Loucy (cell line): Measurements from ENCODE around the gene ARVCF.

Experiments used
- H2AFZ ChIP-seq: fragments of 200-600 bp; sonication (generic); 2 replicates; pipeline ENCODE4 v1.6.0; 2016; ENCODE audit warnings: antibody characterized with exemption, mild to moderate bottlenecking, low read length, moderate library complexity
- H3F3A ChIP-seq: fragments of 200-600 bp; 2 replicates; pipeline ENCODE4 v1.6.0; 2016; ENCODE audit warnings: antibody characterized with exemption, low read depth, mild to moderate bottlenecking
- H3K27me3 ChIP-seq: fragments of 200-600 bp; sonication (generic); 2 replicates; pipeline ENCODE4 v1.6.1; 2014; ENCODE audit warnings: low read length, mild to moderate bottlenecking; ENCODE audit not compliant: insufficient read depth, poor library complexity, severe bottlenecking
- H3K36me3 ChIP-seq: fragments of 200-600 bp; sonication (generic); 2 replicates; pipeline ENCODE4 v1.6.1; 2016; ENCODE audit warnings: low read length; ENCODE audit not compliant: insufficient read depth
- H3K4me1 ChIP-seq: fragments of 200-600 bp; sonication (generic); 2 replicates; pipeline ENCODE4 v1.5.1; 2014; ENCODE audit warnings: low read length, mild to moderate bottlenecking; ENCODE audit not compliant: insufficient read depth, poor library complexity, severe bottlenecking
- H3K4me2 ChIP-seq: fragments of 200-600 bp; sonication (generic); 2 replicates; pipeline ENCODE4 v1.6.0; 2014; ENCODE audit warnings: antibody characterized with exemption, low read length, low read depth, mild to moderate bottlenecking; ENCODE audit not compliant: poor library complexity, severe bottlenecking
- H3K4me3 ChIP-seq: fragments of 200-600 bp; sonication (generic); 2 replicates; pipeline ENCODE4 v1.5.1; 2014; ENCODE audit warnings: low read length, mild to moderate bottlenecking, mixed read lengths; ENCODE audit not compliant: poor library complexity, severe bottlenecking
- H3K79me2 ChIP-seq: fragments of 200-600 bp; sonication (generic); 2 replicates; pipeline ENCODE4 v1.6.1; 2014; ENCODE audit warnings: low read length; ENCODE audit not compliant: insufficient read depth
- H3K9ac ChIP-seq: fragments of 200-600 bp; sonication (generic); 2 replicates; pipeline ENCODE4 v1.6.0; 2014; ENCODE audit warnings: mild to moderate bottlenecking, low read depth, low read length, moderate library complexity; ENCODE audit not compliant: poor library complexity, severe bottlenecking
- H3K9me2 ChIP-seq: fragments of 200-600 bp; sonication (generic); replicated peaks from 2 replicates; pipeline ENCODE4 v1.6.1; 2016; ENCODE audit warnings: low read depth, low read length, mixed read lengths
- H3K9me3 ChIP-seq: fragments of 200-600 bp; sonication (generic); 2 replicates; pipeline ENCODE4 v1.6.1; 2014; ENCODE audit warnings: mild to moderate bottlenecking, antibody characterized with exemption, low read length, low read depth; ENCODE audit not compliant: insufficient read depth
- H4K20me1 ChIP-seq: fragments of 200-600 bp; sonication (generic); 2 replicates; pipeline ENCODE4 v1.6.0; 2014; ENCODE audit warnings: antibody characterized with exemption, low read length, mild to moderate bottlenecking; ENCODE audit not compliant: insufficient read depth, poor library complexity, severe bottlenecking
- EZH2phosphoT487 ChIP-seq: fragments of 200-600 bp; IDR thresholded peaks from 2 replicates; pipeline ENCODE4 v1.6.1; 2018; ENCODE audit warnings: antibody characterized with exemption, mild to moderate bottlenecking, moderate library complexity, borderline replicate concordance
- TF ChIP-seq, protein P1 (sequence below): fragments of 200-600 bp; sonication (generic); conservative IDR thresholded peaks from 2 replicates; pipeline ENCODE4 v1.5.1; 2014; ENCODE audit warnings: mild to moderate bottlenecking, antibody characterized with exemption, low read length

Gene ARVCF

DNA sequence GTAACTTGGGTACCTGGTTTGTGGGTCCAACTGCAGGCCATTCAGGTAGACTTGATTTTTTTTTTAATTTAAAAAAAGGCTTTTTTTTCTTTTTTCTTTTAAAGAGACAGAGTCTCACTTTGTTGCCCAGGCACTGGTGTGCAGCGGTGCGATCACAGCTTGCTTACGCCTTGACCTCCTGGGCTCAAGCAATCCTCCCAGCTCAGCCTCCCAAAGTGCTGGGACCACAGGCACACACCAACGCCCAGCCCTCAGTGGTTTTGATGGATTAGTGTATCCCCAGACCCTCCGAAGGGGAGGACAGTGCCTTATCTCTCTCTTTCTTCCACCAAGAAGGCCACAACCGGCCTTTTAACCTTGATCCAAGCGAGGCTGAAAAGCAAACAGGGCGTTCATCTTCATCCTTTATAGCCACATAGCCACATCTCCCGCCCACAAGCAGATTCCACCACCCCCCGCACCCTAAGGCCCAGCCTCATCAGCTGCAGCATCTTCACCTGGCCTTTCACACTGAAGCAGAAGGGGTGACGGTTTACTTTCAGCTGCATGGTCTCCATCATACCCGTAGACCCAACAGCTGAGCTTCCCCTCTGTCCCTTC, 92.6 kb downstream of the ARVCF start:
- H3K9me3 ChIP-seq, result no peaks in the 10 kb centered on the region
- TF ChIP-seq EZH2phosphoT487, result no peak
- TF ChIP-seq, protein P1, sequence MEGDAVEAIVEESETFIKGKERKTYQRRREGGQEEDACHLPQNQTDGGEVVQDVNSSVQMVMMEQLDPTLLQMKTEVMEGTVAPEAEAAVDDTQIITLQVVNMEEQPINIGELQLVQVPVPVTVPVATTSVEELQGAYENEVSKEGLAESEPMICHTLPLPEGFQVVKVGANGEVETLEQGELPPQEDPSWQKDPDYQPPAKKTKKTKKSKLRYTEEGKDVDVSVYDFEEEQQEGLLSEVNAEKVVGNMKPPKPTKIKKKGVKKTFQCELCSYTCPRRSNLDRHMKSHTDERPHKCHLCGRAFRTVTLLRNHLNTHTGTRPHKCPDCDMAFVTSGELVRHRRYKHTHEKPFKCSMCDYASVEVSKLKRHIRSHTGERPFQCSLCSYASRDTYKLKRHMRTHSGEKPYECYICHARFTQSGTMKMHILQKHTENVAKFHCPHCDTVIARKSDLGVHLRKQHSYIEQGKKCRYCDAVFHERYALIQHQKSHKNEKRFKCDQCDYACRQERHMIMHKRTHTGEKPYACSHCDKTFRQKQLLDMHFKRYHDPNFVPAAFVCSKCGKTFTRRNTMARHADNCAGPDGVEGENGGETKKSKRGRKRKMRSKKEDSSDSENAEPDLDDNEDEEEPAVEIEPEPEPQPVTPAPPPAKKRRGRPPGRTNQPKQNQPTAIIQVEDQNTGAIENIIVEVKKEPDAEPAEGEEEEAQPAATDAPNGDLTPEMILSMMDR, result no peak
- no peaks in the 10 kb centered on the region for H3K36me3 ChIP-seq
- H2AFZ ChIP-seq, result no peak overlapping the region
- no peaks in the 10 kb centered on the region for H3K4me1 ChIP-seq
- H3K79me2 ChIP-seq, result no peaks in the 10 kb centered on the region
- no peaks in the 10 kb centered on the region for H4K20me1 ChIP-seq
- no peaks in the 10 kb centered on the region for H3K9me2 ChIP-seq
- no peaks in the 10 kb centered on the region for H3F3A ChIP-seq
- H3K27me3 ChIP-seq, result no peaks in the 10 kb centered on the region
- H3K4me3 ChIP-seq, result no peak overlapping the region
- H3K4me2 ChIP-seq, result no peak overlapping the region
- H3K9ac ChIP-seq, result no peak overlapping the region

DNA sequence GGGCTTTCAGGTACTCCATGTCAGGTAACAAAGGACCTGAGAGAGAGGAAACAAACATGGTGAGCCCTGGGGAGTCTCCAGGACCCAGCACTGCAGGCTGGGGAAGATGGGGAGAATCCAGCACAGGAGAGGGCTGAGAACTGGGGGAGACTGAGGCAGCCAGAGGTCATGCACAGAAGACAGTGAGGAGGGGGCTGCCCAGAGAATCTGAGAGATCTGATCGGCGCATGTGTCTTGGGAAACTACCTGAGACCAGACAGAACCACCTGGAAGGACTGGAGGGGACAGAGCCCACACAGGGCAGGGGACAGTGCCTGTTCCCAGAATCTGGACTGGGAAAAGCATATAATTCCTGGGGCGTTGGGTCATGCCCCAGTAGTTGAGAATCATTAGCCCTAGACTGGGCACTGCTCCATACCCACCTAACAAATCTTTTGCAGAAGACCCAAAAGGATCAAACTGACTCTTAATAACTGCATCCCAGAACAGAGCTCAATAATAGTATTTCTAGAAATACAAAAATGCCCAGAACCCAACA, 95.0 kb downstream of the ARVCF start:
- Histone ChIP-seq H3F3A (no peaks in the 10 kb centered on the region), H3K4me3 (no peak overlapping the region), H3K36me3 (peaks cover 6% of the 10 kb centered on the region; the same call in 1 of the 2 replicates), H3K9ac (no peak overlapping the region), H4K20me1 (no peaks in the 10 kb centered on the region), H3K79me2 (no peaks in the 10 kb centered on the region), H3K4me1 (no peaks in the 10 kb centered on the region), H3K27me3 (no peaks in the 10 kb centered on the region), H3K9me2 (no peaks in the 10 kb centered on the region), H3K9me3 (no peaks in the 10 kb centered on the region), H3K4me2 (no peak overlapping the region), H2AFZ (no peak overlapping the region)
- no peak for TF ChIP-seq EZH2phosphoT487
- TF ChIP-seq, protein P1, result no peak
